Stimulated activated CD8-positive, alpha-beta memory T cell treated with anti-CD3 and anti-CD28 coated beads, Interleukin-12 subunit alpha, Interleukin-12 subunit beta, amount 100 ng/mL, for 1 hour (primary cell): Measurements from ENCODE around the gene TTC39B.

Experiments
- DNase-seq: peaks from one replicate; pipeline ENCODE4 v3.0.0-alpha.2; 2020; ENCODE audit warnings: low read depth

Gene TTC39B

GRCh38 chr9:15300218-15300617 is 6.8 kb downstream of the TTC39B start:
- no peak for DNase-seq

DNA sequence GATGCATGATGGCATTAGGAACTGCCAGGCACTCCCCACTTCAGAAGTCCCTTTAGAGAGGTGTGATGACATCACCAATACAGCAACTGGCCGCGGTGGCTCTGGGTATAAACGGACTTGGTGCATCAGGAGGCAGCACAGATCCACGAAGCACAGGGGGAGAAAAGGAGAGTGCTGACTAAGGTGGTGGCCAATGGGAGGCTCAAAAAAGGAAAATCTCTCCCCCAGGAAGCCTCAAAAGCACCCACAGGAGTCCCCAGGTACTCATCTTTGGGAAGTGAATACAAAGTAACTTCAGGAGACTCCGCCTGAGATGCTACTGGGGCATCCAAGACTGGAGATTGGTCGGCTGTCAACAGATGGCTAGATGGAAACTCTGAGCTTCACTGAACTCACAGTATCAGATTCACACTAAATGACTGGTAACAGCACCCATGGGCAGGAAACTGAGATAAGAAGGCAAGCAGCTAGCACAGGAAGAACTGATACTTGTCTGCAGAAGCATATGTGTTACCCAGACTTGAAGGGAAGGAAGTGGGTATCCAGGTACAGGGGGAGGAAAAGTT is 7.6 kb downstream of the TTC39B start:
- DNase-seq: peak; percentile 27

- no peak for DNase-seq
Measured at GRCh38 chr9:15298362-15298761, 8.7 kb downstream of the TTC39B start.

DNA sequence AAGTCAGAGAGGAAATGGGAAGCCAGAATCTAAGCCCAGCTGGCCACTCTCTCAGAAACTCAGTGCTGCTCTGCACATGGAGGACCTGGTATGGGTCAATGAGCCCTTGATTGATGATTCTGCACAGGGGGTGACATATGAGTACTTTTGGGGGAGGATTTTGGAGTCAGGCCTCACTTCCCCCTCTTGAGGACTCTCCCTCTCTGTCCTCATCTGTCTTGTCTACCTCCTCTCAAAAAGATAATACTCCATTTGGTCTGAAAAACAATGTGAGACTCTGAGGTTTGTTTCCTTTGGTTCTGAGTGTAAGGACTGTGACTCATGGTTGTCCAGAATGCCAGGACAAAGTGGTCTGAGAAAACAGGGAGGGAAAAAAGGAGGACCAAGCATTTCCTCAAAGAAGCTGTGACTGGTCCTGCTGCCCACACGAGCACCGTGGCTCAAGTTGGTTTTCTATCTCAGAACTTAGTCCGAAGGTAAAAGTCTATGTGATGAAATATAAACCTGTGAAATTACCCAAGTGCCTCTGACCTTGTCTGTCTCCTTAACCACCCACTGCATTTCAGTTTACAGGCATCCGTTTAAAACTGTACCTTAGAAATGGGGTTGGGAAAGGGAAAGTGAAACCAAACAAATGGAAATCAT is 11.1 kb downstream of the TTC39B start:
- DNase-seq: no peak

GRCh38 chr9:15294604-15295003 is 12.4 kb downstream of the TTC39B start:
- DNase-seq: no peak

- DNase-seq: no peak
Measured at GRCh38 chr9:15293804-15294316, 13.2 kb downstream of the TTC39B start.

DNA sequence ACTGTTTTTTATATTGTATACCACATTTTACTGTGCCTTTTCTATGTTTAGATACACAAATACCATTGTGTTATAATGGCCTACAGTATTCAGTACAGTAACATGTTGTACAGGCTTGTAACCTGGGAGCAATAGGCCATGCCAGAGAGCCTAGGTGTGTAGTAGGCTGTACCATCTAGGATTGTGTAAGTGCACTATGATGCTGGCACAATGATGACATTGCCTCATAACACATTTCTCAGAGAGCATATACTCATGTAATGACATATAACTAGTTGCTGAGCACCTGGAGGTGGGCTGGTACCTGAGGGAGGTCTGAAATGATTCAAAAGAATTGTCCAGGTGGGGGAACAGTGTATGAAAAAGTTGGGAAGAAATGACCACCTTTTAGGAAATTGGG is 13.9 kb downstream of the TTC39B start:
- no peak for DNase-seq

DNA sequence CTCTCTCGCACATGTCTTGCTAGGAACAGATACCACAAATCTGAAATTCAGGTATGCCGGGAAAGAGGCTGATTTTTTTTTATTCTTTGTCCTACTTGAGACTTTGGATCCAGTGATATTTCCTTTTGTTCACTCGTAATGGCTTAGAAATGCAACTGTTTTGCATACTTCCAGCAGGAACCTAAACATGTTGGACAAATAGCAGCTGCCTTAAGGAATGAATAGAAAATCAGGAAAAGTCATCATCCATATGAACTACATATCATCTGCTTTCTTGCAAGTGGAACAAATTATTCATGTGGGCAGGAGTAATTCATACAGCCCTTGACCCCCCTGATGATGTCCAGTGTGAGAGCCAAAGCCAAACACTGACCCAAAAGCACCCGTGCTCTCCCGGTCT is 17.4 kb downstream of the TTC39B start:
- DNase-seq: no peak

GRCh38 chr9:15287309-15287708 is 19.7 kb downstream of the TTC39B start:
- DNase-seq: no peak

GRCh38 chr9:15286161-15286821 is 20.7 kb downstream of the TTC39B start:
- no peak for DNase-seq

- DNase-seq: no peak
Measured at GRCh38 chr9:15282567-15283285, 24.3 kb downstream of the TTC39B start.

GRCh38 chr9:15280647-15281046 is 26.4 kb downstream of the TTC39B start:
- no peak for DNase-seq

DNA sequence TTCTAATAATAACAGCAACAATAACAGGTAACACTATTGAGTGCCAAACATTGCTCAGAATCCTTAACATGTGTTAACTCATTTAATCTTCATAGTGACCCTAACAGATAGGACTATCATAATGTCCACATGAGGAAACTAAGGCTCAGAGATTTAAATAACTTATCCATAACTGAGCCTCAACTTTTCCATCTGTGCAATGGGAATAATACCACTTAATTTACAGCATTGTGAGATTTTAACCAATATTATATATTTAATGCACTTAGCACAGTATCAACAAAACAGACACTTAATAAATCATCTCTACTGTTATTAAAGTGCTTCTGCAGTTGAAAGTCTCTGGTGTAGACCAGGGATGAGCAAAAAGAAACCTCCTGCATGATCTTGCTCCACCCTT is 28.2 kb downstream of the TTC39B start:
- no peak for DNase-seq

- DNase-seq: no peak
Measured at GRCh38 chr9:15278091-15278687, 28.8 kb downstream of the TTC39B start.

- DNase-seq: no peak
Measured at GRCh38 chr9:15277400-15278090, 29.5 kb downstream of the TTC39B start.

DNA sequence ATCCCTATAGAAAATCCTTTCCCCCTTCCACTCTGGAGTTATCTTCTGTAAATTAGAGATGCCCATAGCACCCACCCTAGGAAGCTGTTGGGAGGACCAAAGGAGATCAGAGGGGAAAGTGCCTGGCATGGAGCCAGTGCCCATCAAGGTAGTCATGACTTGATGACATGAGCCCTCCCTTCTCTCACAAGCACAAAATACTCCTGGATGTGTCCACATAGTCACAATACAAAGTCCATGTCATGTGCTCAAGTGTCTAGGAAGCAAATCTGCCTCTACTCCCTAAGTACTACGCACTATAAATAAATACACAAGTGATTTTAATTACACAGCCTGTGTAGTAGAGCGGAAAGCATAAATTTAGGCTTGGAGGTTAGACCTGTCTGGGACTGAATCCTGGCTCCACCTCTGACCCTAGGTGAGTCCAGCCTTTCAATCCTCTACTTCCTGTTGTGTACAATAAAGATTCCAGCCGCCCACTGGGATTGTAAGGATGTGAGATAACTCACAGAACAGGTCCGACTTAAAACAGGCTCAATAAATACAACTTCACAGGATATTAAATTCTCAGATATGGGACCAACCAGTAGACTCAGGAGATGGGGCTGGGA is 30.6 kb downstream of the TTC39B start:
- DNase-seq: no peak

GRCh38 chr9:15274425-15274824 is 32.6 kb downstream of the TTC39B start:
- DNase-seq: no peak

DNA sequence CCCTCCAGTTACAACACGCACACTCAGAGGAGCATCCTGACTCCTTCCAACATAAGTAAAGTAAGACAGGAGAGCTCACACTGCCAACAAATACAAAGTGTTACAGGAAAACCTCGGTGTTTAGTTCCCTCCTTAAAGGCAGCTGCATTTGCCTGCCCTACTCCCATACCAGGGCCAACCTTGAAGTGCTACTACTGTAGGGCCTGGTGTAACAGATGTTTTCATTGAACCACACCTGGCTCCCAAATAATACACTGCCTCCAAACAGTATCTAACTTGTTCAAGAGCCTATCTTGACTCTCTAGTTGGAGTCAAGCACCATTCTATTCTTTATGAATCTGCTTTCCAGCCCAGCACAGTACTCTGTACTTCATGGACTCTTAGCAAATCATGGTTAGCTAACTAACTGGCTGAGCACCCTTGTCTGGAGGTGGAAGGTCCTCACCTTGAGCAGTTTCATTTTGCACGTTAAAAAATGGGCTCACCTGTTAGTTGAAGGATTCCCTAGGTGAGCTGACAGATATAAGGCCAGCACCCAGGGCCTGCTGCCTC is 34.6 kb downstream of the TTC39B start:
- no peak for DNase-seq

GRCh38 chr9:15271403-15271802 is 35.6 kb downstream of the TTC39B start:
- no peak for DNase-seq

GRCh38 chr9:15268782-15269181 is 38.2 kb downstream of the TTC39B start:
- DNase-seq: no peak

DNA sequence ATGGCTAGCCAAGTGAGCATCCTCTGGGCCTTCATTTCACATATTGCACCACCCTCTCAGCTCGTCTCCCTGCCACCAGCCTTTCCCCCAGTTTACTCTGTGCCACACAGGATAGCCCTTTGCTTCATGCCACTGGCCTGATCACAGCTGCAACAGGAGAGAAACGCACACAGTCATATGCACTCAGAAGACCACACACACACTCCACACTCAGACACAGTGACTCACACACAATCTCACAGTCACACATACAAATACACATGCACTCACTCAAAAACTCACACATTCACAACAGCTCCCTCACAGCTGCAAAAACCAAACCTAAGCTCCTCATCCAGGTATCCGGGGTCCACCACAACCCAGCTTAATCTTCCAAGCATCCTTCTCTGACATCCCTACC is 38.7 kb downstream of the TTC39B start:
- DNase-seq: no peak
